HG03432 (cell line): ENCODE measurements around the gene TXNDC9.
"Not testable (repeated sequence)": the region's sequence is repeated elsewhere in the genome, so short reads cannot be mapped to it uniquely, and the experiment has no call there.

ENCODE experiments used
- ATAC-seq: cut with Tn5 transposase; IDR thresholded peaks from one replicate; pipeline ENCODE4 v1.9.1; 2021; ENCODE audit warnings: mild to moderate bottlenecking, moderate library complexity; ENCODE audit not compliant: unreplicated experiment

TXNDC9 gene, protein sequence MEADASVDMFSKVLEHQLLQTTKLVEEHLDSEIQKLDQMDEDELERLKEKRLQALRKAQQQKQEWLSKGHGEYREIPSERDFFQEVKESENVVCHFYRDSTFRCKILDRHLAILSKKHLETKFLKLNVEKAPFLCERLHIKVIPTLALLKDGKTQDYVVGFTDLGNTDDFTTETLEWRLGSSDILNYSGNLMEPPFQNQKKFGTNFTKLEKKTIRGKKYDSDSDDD

DNA sequence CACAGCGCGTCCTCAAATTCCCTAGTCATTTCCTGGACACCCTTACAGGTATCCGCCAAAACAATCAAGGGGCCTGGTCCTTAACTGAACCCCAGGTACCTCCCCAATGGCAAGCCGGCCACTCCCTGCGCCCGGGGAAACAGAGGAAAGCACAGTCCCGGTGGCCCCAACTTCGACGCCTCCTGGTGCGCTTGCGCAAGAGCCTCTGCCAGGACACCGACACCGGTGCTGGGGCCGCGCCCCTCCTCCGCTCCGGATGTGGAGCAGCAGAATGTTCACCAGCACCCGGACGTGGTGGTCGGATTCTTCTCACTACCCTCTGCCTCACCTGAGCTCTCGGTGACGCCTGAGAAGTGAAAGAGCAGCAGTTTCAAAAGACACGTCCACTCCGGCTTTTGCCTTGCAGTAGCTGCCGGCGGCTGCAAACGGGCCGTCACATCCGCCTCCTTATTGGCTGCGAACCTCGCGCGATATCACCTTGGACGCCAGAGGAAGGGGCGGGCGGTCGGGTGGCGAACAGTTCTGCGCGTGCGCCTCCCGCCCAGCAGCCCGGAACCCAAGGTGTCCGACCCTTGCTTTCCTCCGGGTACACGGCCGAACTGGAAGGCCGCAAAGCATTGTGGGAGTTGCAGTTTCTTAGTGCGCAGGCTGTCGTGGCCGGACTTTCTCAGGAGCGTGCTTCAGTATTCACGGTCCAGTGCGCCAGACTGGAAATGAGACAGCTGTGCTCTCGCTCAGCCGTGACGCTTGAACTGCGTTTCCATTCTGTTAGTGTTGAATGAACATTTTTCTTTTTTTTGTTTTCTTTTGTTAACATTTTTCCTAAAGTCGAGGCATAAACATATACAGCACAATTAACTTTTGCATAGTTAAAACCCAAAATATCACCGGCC is at the start of gene TXNDC9:
Gene TXNDC9, minus strand, starts transcription at position 423 of the 893 bp plus-strand sequence. CDS start 3,123 bp downstream, outside the sequence.
- ATAC-seq: peak; percentile 75

DNA sequence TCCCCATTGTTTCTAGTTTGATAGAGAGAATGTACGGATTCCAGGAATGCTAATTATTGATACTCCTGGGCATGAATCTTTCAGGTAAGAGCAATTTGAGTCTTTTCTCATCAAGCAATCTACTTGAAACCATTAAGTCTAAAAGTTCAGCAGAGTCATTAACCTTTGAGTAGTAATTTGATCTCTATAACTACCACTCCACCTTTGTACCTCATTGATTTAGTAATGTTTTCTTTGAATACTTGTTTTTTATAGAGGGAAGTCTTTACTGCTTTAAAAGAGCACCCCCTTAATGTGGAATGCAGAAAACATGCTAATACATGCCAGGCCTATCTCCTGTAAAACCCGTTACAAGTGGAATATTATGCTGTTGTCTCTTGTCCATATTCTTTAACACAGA is 46.0 kb upstream of the TXNDC9 start:
- ATAC-seq: no peak

DNA sequence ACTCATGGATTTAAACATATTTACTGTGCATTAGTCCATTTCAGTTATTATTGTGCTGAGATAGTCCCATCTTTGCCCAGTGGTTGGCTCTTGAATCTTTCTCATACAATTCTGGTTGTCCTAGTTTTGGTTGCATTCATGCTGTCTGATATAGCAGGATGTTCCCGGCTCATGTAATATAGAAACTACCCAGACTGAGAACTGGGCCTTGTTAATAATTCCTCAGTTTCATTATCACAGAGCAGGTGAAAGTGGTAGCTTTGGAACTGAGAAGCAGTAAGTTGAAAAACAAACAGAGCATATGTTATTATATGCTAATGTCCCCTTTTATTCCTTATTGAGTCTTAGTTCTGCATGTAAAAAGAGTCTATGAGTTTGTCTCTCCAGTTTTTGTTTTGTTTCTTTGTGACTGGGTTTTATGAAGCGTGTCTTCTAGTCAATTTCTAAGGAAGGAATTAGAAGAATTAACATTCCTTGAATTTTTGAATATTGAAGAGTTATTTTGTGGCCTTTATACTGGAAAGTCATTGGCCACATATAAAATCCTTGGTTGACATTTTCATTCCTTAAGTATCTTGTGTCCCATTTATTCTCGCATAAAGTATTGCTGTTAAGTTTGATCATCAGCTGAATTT is 44.4 kb upstream of the TXNDC9 start:
- ATAC-seq: peak; percentile 71

DNA sequence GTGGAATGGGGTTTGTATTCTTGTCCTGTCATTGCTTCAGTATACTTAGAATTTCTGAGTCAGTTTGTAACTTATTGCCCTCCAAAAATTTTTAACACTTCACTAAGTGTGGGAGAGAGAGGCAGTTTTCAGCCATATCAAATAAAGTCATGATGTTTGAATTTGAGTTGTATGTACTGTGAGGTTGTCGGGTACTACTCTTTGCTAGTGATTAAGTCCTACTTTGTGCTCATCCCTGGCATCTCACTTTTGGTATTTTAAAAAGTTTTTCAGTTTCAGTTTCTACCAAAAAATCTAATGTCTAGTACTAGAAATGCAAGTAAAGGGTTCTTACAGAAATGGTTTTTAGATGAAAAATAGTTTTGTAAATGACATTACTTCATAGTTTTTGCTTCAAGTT is 41.7 kb upstream of the TXNDC9 start:
- ATAC-seq: peak; percentile 45

DNA sequence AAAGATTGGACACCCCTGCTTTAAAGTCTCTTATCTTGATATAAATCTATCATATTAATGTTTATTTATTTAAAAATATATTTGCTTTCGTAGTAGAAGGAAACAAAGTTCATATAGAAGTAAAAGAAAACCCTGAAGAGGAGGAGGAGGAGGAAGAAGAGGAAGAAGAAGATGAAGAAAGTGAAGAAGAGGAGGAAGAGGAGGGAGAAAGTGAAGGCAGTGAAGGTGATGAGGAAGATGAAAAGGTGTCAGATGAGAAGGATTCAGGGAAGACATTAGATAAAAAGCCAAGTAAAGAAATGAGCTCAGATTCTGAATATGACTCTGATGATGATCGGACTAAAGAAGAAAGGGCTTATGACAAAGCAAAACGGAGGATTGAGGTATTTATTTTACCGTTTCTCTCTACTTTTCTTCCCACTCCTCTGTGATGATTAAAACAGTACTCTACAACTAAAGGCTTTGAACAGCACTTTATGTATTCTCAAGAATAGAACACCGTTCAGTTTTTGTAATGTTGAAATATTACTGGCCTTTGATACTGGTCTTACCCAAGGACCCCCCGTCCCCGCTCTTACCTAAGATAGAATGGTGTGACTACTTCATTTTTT is 40.2 kb upstream of the TXNDC9 start:
- ATAC-seq: no peak

DNA sequence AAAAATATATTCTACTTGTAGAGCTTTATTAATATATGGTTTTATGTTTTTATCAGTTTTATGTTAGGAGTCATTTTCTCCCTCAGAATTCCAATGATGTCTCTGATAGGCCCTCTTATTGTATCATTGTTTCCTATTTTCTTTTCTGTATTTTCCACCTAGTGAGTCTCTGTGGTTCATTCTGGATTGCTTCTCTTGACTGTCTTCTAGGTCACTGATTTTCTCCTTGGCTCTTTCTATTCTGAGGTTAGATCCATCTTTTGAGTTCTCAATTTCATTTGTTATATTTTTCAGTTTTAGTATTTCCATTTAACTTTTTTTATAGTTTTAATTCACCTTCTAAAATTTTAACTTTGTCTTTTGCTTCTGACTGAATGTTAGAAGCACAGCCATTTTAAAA is 38.6 kb upstream of the TXNDC9 start:
- no peak for ATAC-seq

DNA sequence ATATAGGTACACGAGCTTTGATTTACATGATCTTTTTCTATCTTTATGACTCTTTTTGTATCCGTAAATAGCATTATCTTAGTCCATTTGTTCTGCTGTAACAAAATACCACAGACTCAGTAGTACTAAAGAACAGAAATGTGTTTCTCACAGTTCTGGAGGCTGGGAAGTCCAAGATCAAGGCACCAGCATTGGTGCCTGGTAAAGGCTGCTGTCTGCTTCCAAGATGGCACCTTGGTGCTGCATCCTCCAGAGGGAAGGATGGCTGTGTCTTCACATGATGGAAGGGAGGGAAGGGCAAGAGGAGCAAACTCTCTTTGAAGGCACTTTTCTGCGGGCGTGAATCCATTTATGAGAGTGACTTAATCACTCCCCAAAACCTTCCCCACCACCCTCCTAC is 37.0 kb upstream of the TXNDC9 start:
- ATAC-seq: no peak

DNA sequence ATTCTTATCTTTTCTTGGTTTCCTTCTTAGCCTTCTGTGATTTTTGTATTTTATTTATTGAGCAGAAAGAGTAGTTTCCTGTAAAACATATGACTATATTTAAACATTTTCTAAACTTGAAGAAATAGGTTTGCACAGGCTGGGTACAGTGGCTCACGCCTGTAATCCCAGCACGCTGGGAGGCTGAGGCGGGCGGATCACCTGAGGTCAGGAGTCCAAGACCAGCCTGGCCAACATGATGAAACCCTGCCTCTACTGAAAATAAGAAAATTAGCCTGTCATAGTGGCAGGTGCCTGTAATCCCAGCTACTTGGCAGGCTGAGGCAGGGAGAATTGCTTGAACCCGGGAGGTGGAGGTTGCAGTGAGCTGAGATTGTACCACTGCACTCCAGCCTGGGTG is 32.7 kb upstream of the TXNDC9 start:
- not testable (repeated sequence) for ATAC-seq

DNA sequence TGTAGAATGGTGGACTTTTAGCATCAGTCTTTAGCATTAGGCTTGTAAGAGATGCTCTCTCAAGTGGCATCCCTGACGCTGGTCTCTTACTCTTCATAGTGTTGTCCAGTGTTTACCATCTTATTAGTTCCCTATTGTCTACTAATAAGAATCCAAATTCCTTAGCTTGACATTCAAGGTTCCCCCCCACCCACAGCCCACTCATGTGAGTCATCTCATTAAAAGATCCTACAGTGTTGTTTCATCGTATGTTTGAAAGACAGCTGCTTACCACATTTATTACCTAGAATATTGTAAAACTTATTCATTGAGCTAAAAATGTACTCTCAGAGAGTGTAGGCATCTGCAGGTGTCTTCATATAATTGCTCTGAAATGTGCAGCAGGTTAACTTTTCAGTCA is 29.5 kb upstream of the TXNDC9 start:
- no peak for ATAC-seq

DNA sequence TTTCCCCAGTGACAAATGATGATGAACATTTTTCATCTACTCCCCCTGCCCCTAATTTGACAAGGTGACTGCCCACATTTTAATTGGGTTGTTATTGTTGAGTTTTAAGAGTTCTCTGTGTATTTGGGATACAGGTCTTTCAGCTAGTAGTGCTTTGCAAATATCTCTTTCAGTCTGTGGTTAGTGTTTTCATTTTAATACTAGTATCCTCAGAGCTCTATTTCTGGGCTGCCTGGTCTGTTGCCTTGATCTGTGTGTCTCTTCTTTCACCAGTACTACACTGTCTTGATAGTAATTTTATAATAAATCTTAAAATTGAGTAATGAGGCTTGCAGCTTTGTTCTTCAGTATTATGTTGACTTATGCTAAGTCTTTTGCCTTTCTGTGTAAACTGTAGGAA is 20.7 kb upstream of the TXNDC9 start:
- ATAC-seq: peak; percentile 68

DNA sequence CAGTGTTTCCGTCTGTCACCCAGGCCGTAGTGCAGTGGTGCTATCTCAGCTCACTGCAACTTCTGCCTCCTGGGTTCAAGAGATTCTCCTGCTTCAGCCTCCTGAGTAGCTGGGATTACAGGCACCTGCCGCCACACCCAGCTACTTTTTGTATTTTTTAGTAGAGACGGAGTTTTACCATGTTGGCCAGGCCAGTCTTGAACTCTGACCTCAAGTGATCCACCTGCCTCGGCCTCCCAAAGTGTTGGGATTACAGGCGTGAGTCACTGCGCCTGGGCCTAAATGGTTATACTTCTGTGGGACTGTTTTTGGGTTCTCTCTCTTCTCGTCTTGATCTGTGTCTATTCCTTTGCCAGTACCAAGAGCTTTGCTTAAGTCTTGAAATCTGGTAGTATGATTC is 18.7 kb upstream of the TXNDC9 start:
- ATAC-seq: not testable (repeated sequence)

DNA sequence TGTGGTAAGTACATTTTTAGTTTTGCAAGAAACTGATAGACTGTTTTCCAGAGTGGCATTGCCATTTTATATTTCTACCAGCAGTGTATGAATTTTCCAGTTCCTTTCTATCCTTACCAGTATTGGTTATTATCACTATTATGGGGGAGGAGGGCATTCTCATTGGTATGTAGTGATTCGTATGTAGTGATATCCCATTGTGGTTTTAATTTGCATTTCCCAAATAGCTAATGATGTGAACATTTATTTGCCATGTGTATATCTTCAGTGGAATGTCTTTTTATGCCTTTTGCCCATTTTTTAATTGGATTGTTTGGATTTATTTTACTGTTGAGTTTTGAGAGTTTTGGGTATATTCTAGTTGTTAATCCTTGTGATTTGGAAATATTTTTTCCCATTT is 17.9 kb upstream of the TXNDC9 start:
- ATAC-seq: no peak

DNA sequence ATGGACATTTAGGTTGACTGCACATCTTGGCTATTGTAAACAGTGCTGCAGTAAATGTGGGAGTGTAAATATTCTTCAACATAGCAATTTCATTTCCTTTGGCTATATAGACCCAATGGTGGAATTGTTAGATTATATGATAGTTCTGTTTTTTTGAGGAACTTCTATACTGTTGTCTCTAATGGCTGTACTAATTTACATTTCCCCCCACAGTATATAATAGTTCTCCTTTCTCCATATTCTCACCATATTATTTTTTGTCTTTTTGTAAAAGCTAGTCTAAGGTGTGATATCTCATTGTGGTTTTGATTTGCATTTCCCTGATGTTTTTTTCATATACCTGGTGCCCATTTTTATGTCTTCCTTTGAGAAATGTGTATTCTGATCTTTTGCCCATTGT is 14.1 kb upstream of the TXNDC9 start:
- no peak for ATAC-seq

DNA sequence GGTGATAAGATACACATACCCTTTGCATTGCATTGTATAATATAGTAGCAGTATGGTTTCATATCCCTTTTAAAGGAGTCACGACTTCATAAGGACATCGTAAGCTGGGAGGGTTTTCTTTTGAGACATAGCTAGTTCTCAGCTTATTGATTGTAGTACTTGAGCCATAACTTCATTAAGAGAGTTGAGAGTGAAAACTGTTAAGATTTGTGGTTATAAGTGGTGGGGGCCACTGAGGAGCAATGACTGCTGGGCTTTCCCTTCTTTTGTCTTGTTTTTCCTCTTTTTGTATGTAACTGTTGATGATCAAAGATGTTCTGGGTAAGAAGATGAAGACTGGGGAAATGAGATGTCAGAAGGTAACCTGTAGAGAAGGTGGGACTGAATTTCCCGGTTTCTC is 12.0 kb upstream of the TXNDC9 start:
- peak; percentile 72 for ATAC-seq

DNA sequence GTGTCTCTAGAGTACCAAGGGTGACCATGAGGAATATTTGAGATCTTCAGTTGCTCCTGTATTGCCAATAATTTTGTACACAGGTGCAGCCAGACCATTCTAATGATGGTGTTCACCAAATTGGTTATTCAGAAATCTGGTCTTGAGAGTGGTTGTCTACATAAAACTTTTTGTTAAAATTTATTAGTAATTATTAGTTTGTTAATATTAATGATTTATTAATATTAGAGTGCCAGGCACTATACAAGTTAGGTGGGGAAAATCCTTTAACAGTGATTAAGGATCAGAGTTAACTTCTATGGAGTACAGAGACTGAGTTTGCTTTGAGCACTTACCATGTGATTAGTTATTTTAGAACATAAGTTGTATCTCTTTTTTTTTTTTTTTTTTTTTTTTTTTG is 10.1 kb upstream of the TXNDC9 start:
- ATAC-seq: no peak

DNA sequence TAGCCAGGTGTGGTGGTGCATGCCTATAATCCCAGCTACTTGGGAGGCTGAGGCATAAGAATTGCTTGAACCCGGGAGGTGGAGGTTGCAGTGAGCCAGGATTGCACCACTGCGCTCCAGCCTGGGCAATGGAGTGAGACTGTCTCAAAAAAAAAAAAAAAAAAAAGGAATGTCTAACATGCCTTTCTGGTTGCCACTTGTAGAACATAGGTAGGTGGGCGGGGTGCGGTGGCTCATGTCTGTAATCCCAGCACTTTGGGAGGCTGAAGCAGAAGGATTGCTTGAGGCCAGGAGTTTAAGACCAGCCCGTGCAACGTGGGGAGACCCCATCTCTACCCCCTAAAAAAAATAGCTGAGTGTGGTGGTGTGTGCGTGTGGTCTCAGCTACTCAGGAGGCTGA is 9.3 kb upstream of the TXNDC9 start:
- not testable (repeated sequence) for ATAC-seq

DNA sequence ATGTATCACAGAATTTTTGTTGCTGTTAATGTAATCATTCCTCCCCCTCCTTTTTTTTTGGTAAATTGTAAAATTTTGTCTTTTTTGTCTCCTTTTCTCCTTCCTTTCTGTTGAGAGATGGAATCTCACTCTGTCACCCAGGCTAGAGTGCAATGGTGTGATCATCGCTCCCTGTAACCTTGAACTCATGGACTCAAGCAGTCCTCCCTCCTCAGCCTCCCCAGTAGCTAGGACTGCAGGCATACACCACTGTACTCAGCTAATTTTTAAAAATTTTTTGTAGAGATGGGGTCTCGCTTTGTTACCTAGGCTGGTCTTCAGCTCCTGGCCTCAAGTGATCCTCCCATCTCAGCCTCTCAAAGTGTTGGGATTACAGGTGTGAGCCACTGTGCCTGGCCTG is 6.4 kb upstream of the TXNDC9 start:
- ATAC-seq: no peak

DNA sequence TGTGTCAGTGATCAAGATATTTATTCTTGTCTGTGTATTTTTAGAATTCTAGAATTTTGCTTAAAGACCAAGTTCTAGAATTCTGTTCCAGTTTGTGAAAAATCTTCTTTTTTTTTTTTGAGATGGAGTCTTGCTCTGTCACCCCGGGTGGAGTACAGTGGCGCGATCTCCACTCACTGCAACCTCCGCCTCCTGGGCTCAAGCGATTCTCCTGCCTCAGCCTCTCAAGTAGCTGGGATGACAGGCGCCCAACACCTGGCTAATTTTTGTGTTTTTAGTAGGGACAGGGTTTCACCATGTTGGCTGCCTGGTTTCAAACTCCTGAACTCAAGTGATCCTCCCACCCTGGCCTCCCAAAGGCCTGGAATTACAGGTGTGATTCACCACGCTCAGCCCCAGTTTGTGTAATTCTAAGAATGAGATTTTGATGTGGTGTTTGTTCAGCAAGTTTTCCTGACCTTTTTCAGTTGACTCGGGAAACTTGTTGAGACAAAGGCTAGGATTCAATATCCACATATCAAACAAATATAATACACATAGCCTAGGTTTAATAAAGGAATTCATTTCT is 4.6 kb upstream of the TXNDC9 start:
- ATAC-seq: no peak

DNA sequence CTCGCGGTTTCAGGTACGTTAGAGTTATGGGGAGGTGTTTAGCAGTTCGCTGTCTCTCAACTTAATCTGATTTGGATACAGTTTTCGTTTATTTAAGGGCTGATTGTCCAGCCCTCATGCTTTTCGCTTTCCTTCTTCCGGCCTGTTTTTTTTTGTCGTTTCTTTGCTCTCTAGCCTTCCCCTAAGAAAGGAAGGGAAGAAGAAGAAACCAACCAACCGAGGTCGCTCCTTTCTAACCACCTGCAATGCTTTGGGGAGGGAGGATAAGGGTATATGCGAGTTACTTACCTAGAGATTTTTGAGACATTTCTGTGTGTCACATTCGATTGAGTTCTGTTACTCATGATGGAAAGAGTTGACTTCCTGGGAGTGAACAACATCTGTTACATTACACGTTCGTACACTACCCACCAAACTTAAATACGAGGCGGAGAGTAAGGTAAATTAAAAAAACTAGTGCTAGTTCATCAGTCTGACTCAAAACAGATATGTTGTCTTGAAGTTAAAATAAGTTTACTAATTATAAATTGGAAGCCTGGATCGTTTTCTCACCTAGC is 2.0 kb upstream of the TXNDC9 start:
- ATAC-seq: no peak

DNA sequence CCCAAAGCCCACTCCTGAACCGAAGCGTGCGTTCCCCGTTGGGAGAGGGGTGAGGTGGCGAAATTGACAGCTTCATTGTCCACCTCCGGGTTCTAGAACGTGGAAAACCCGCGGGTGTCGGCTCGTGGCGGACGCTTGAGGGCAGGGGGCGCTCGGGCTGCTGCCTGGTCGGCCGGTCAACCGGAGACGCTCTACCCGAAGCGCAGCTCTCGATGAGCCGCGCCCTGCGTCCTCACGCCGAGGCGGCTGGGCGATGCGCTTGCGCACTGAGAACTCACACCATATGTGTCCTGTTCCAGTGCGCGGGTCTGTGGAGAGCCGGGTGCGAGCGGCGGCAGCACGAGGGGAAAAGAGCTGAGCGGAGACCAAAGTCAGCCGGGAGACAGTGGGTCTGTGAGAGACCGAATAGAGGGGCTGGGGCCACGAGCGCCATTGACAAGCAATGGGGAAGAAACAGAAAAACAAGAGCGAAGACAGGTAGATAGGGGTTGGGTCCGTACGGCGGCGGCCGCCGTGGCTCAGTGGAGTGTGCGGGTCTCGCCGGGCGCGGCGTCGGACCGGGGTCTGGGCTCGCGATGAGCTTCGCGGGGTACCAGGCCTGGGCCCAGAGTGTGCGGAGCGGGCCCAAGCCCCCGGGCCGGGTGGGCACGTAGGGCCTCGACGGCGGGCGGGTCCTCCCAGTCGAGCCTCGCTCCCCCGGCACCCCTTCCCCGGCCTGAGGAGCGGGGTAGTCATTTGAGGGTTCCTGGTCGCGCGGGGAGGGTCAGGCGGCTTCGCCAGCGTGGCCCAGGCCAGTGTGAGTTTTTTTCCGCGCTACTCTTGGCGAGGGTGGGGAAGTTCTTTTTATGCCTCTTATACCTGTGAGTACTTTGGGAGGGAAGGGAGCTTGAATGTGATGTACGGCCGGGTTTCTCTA is 1.2 kb upstream of the TXNDC9 start, which contains the start of gene EIF5B:
Gene EIF5B, plus strand, starts transcription at position 277 of the 916 bp plus-strand sequence. Its CDS starts 166 bp downstream, at position 443.
- peak; percentile 71 for ATAC-seq
